HG03565 (cell line): Measurements from ENCODE around the gene MYL4.
"Not testable (repeated sequence)": the region's sequence is repeated elsewhere in the genome, so short reads cannot be mapped to it uniquely, and the experiment has no call there.

Experiments
- ATAC-seq: cut with Tn5 transposase; IDR thresholded peaks from one replicate; pipeline ENCODE4 v1.9.1; 2021; ENCODE audit warnings: mild to moderate bottlenecking, moderate library complexity; ENCODE audit not compliant: unreplicated experiment

Gene MYL4

GRCh38 chr17:47192554-47192953 lies 16.6 kb upstream of the MYL4 start:
- ATAC-seq = no peak

- no peak for ATAC-seq
These were observed 15.1 kb upstream of the MYL4 start for GRCh38 chr17:47193931-47194511.

GRCh38 chr17:47197821-47198220 lies 11.3 kb upstream of the MYL4 start:
- no peak for ATAC-seq

GRCh38 chr17:47199627-47200324 lies 9.4 kb upstream of the MYL4 start:
- no peak for ATAC-seq

GRCh38 chr17:47200325-47200664 lies 8.9 kb upstream of the MYL4 start:
- no peak for ATAC-seq

- ATAC-seq = no peak
These were observed 8.0 kb upstream of the MYL4 start for GRCh38 chr17:47201166-47201565.

GRCh38 chr17:47203984-47204721 lies 5.0 kb upstream of the MYL4 start:
- no peak for ATAC-seq

- no peak for ATAC-seq
These were observed 4.3 kb upstream of the MYL4 start for GRCh38 chr17:47204722-47205418.

GRCh38 chr17:47205419-47205963 lies 3.7 kb upstream of the MYL4 start:
- ATAC-seq = no peak

- no peak for ATAC-seq
These were observed 1.7 kb upstream of the MYL4 start for GRCh38 chr17:47207143-47208067.

- ATAC-seq = no peak
These were observed 351 bp downstream of the MYL4 start for GRCh38 chr17:47209499-47209898.

GRCh38 chr17:47210105-47210504 lies 957 bp downstream of the MYL4 start:
- ATAC-seq = no peak

- ATAC-seq = no peak
These were observed 1.6 kb downstream of the MYL4 start for GRCh38 chr17:47210779-47211178.

- no peak for ATAC-seq
These were observed 3.3 kb downstream of the MYL4 start for GRCh38 chr17:47212458-47212857.

GRCh38 chr17:47213540-47213939 lies 4.4 kb downstream of the MYL4 start:
- ATAC-seq = no peak

GRCh38 chr17:47214931-47215330 lies 5.8 kb downstream of the MYL4 start:
- ATAC-seq = no peak

GRCh38 chr17:47216821-47217220 lies 7.7 kb downstream of the MYL4 start:
- not testable (repeated sequence) for ATAC-seq

GRCh38 chr17:47217279-47217678 lies 8.1 kb downstream of the MYL4 start:
- not testable (repeated sequence) for ATAC-seq

- no peak for ATAC-seq
These were observed 9.8 kb downstream of the MYL4 start for GRCh38 chr17:47218896-47219430.
